ENCODE data around the gene SLC7A4. TPM values are rescaled to one million over a fixed set of nuclear protein-coding genes. Genes with fewer than 3 reads are reported as not detected.

Gene SLC7A4
- total and polyA plus RNA-seq, 3 donors from 2014 or later = 54.8 to 64.8 (median 60.3) TPM

DNA sequence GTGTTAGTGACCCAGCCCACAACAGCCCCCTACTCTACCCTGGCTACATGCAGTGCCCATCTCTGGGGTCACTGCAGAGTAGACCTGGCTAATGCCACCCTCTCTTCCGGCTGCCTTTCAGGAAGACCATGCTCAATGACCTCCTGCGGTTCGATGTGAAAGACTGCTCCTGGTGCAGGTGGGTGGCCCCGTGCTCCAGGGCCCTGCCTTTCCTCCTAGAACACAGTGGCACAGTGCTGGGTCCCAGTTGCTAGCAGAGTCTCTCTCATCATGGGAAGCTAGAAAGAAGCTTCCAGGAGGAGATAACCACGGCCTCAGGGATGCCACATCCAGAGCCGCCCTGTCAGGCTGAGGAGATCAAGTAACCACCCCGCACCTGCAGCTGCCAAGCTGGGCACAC lies 46.6 kb downstream of the SLC7A4 start:
- Histone ChIP-seq H3K9me3 (no peaks in the 10 kb centered on the region), H3K27ac (no peak overlapping the region), H3K4me3 (no peak overlapping the region), H3K27me3 (no peaks in the 10 kb centered on the region), H3K36me3 (ENCODE audit: low read depth, missing control alignments) (no peaks in the 10 kb centered on the region), H3K4me1 (peaks cover 32% of the 10 kb centered on the region)
- no peak for DNase-seq
- TF ChIP-seq, protein P1, sequence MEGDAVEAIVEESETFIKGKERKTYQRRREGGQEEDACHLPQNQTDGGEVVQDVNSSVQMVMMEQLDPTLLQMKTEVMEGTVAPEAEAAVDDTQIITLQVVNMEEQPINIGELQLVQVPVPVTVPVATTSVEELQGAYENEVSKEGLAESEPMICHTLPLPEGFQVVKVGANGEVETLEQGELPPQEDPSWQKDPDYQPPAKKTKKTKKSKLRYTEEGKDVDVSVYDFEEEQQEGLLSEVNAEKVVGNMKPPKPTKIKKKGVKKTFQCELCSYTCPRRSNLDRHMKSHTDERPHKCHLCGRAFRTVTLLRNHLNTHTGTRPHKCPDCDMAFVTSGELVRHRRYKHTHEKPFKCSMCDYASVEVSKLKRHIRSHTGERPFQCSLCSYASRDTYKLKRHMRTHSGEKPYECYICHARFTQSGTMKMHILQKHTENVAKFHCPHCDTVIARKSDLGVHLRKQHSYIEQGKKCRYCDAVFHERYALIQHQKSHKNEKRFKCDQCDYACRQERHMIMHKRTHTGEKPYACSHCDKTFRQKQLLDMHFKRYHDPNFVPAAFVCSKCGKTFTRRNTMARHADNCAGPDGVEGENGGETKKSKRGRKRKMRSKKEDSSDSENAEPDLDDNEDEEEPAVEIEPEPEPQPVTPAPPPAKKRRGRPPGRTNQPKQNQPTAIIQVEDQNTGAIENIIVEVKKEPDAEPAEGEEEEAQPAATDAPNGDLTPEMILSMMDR (IDR thresholded peaks at IDR 0.05) = no peak
- TF ChIP-seq POLR2A (IDR thresholded peaks at IDR 0.05) = no peak
- 85 to 91% methylated on average over 7 of the region's 7 CpGs for WGBS, 2 donors
- intact Hi-C loops (cut with DNase I; ENCODE audit: low total_unique reads) = no loop called here

DNA sequence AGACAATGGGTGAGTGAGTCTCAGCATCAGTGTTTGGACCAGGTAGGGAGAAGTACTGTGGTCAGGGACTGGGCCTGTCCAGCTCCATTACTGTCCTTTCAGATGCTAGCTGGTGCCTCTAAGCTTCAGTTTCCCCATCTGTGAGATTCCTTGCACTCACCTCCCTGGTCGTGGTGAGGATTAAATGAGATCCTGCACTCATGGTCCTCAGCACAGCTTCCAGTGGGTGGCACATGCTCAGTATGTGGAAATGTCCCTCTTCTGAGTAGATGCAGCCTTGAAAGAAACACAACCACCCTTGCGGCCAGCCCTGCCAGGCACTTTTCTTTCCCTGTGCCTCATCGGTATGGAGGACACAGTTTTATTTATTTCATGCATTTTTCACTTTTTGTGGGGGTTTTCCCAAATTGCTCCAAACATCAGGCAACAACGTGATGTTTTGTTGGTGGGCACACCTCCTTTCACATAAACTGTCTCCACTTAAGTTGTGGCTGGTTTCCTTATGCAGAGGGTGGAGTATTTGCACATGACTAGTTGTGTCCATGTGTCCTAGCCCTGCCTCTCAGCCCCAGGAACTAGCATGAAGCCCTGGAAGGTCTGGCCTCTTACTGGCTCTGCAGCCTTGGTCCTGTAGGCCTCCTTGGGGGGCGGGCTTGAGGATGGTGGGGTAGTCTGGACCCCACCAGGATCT lies 49.1 kb downstream of the SLC7A4 start:
- Histone ChIP-seq H3K4me1 (peaks cover 21% of the 10 kb centered on the region), H3K27me3 (no peaks in the 10 kb centered on the region), H3K9me3 (no peaks in the 10 kb centered on the region), H3K27ac (no peak overlapping the region), H3K36me3 (ENCODE audit: low read depth, missing control alignments) (no peaks in the 10 kb centered on the region), H3K4me3 (peak overlapping the region; percentile 69 to 86)
- TF ChIP-seq, protein P1 (IDR thresholded peaks at IDR 0.05) = no peak
- TF ChIP-seq POLR2A (IDR thresholded peaks at IDR 0.05) = no peak
- WGBS, 2 donors = 61 to 74% methylated on average over 4 to 5 of the region's 5 CpGs
- intact Hi-C loops (cut with DNase I; ENCODE audit: low total_unique reads) = no loop called here
- DNase-seq = no peak

DNA sequence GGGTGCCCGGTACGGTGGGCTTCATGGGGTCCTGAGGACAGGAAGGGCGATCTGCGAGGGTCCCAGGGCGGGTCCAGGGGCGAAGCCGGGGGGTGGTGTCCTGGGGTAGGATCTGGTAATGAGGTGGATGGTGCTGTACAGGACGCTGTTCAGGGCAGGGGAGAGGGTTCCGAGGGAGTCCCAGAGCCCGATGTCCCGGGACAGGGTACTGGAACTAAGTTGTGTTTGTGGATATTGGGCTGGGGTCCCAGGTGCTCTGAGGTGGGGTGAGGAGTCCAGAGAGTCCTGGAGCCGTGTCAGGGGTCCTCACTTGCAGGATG lies 49.8 kb downstream of the SLC7A4 start:
- WGBS, 2 donors = 0 to 2% methylated on average over 7 to 12 of the region's 12 CpGs
- H3K9me3 ChIP-seq = no peaks in the 10 kb centered on the region
- DNase-seq = no peak
- peak overlapping the region; percentile 75 to 95 for H3K27ac ChIP-seq
- peak overlapping the region; percentile 69 to 86 for H3K4me3 ChIP-seq
- no peaks in the 10 kb centered on the region for H3K36me3 ChIP-seq (ENCODE audit: low read depth, missing control alignments)
- intact Hi-C loops (cut with DNase I; ENCODE audit: low total_unique reads) = no loop called here
- H3K4me1 ChIP-seq = peaks cover 21% of the 10 kb centered on the region
- H3K27me3 ChIP-seq = no peaks in the 10 kb centered on the region
- TF ChIP-seq POLR2A (IDR thresholded peaks at IDR 0.05) = no peak
- TF ChIP-seq, protein P1 (IDR thresholded peaks at IDR 0.05) = no peak

DNA sequence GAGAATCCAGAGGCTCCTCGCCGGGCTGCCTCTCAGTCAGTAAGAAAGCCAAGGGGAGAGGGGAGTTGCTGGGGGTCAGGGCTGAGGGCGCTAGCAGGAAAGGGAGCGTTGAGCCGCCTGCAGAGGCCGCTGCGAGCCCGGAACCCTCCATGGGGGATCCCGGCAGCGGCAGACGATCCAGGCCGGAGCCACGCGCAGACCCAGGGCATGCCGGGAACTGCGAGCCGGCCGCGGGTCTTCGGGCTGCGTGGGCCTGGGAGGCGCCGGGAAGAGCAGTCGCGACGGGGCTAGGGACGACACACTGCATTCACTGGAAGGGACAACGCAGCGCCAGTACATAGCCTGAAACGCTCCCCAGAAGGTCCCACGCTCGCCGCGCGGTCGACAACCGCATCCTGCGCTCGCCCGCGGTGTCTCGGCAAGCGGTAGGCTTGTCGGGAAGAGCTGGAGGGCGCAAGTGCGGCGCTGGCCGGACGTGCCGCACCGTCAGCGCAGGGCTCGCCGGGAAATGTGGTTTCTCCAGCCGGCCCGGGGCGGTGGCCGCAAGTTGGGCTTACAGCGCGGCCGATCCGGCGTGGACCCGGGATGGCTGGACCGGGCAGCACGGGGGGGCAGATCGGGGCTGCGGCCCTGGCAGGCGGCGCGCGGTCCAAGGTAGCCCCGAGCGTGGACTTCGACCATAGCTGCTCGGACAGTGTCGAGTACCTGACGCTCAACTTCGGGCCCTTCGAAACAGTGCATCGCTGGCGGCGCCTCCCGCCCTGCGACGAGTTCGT lies 50.4 kb downstream of the SLC7A4 start, which contains the start of gene LZTR1:
Gene LZTR1 (plus strand): TSS at position 511 of the 776 bp plus-strand sequence. CDS start 75 bp downstream, at position 586.
- intact Hi-C loops (cut with DNase I; ENCODE audit: low total_unique reads) = no loop called here

More for the DNA sequence above, 50.4 kb downstream of the SLC7A4 start, which contains the start of gene LZTR1:
- Histone ChIP-seq H3K9me3 (no peaks in the 10 kb centered on the region), H3K27me3 (no peaks in the 10 kb centered on the region), H3K27ac (peak within 1 kb of the TSS; percentile 75 to 95), H3K4me3 (peak within 1 kb of the TSS; percentile 69 to 86), H3K4me1 (peaks cover 21% of the 10 kb centered on the region), H3K36me3 (ENCODE audit: low read depth, missing control alignments) (no peaks in the 10 kb centered on the region)
- WGBS, 2 donors = 0% methylated on average over 46 to 81 of the region's 87 CpGs
- TF ChIP-seq POLR2A (IDR thresholded peaks at IDR 0.05) = peak; percentile 39
- TF ChIP-seq, protein P1 (IDR thresholded peaks at IDR 0.05) = peak; percentile 54 to 73 (median 61)
- DNase-seq = peak; percentile 91

Measured in testis (tissue), 3 donors.